Measurements from ENCODE around the gene PLA2G5. TPM values are rescaled to one million over a fixed set of nuclear protein-coding genes. Genes with fewer than 3 reads are reported as not detected.
"Not testable (repeated sequence)": the region's sequence is repeated elsewhere in the genome, so short reads cannot be mapped to it uniquely, and the experiment has no call there.

PLA2G5 gene
- total RNA-seq, 1 donor from 2014 or later, result not detected

DNA sequence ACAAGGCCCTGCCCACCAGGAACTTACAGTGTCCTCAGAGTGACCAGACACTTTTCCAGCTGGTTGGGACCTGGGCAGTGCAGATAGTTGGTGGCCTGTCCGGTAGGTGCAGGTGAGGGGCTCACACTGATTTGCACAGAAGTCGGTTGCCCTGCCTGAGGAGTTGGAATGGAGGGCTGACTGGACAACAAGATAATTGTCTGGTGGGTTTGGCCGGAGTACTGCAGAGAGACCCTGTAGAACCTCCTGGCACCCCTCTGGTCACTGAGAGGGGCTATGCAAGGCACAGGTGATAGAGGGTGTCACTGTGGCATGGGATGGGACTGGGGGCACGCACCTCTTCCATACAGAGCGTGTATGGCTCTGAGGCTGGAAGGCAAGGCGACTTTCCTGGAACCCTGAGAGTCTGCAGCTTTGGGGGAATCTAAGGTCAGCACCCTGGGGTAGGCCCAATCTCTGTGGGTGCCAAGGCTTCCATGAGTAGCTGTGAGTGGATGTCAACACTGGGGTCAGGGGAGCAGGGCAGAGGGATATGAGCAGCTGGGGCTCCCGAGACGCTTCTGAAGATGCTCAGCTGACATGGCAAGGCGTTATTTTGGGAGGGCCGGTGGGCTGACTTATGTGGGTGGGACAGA lies 56.9 kb downstream of the PLA2G5 start:
- Mint-ChIP-seq H3K36me3 (no peaks in the 10 kb centered on the region), H3K27me3 (peaks cover 14% of the 10 kb centered on the region), H3K4me3 (no peak overlapping the region), H3K4me1 (ENCODE audit: unreplicated experiment) (no peaks in the 10 kb centered on the region), H3K9me3 (peaks cover under 1% of the 10 kb centered on the region), H3K27ac (no peak overlapping the region)
- no peak for DNase-seq (ENCODE audit: extremely low spot score, unreplicated experiment)
- TF ChIP-seq, protein P1, sequence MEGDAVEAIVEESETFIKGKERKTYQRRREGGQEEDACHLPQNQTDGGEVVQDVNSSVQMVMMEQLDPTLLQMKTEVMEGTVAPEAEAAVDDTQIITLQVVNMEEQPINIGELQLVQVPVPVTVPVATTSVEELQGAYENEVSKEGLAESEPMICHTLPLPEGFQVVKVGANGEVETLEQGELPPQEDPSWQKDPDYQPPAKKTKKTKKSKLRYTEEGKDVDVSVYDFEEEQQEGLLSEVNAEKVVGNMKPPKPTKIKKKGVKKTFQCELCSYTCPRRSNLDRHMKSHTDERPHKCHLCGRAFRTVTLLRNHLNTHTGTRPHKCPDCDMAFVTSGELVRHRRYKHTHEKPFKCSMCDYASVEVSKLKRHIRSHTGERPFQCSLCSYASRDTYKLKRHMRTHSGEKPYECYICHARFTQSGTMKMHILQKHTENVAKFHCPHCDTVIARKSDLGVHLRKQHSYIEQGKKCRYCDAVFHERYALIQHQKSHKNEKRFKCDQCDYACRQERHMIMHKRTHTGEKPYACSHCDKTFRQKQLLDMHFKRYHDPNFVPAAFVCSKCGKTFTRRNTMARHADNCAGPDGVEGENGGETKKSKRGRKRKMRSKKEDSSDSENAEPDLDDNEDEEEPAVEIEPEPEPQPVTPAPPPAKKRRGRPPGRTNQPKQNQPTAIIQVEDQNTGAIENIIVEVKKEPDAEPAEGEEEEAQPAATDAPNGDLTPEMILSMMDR (conservative IDR thresholded peaks at IDR 0.05), result no peak

DNA sequence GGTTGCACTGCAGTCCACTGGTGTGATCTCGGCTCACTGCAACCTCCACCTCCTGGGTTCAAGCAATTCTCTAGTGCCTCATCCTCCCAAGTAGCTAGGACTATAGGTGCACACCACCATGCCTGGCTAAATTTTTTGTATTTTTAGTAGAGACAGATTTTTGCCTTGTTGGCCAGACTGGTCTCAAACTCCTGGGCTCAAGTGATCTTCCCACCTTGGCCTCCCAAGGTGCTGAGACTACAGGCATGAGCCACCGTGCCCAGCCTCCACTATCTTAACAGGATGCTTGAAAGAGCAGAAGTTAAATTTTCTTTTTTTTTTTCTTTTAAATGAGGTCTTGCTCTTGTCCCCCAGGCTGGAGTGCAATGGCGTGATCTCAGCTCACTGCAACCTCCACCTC lies 60.5 kb downstream of the PLA2G5 start:
- H3K27ac Mint-ChIP-seq; H3K4me1 Mint-ChIP-seq (ENCODE audit: unreplicated experiment); H3K27me3 Mint-ChIP-seq; DNase-seq (ENCODE audit: extremely low spot score, unreplicated experiment); H3K9me3 Mint-ChIP-seq; H3K4me3 Mint-ChIP-seq; H3K36me3 Mint-ChIP-seq: not testable (repeated sequence)

DNA sequence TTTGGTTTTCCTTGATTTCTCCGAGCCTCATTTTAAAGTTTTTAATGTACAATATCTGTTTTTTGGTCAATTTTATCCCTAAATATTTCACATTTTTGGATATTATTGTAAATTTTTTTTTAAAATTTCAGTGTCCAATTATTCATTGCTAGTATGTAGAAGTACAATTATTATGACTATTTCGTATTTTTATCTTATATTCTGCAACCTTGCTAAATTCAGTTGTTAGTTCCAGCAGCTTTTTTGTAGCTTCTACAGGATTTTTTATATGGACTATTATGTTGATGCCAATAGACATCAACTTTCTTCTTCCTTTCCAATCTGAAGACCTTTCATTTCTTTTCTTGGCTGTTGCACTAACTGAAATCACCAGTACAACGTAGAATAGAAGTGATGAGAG lies 65.0 kb downstream of the PLA2G5 start:
- Mint-ChIP-seq H3K4me1 (ENCODE audit: unreplicated experiment) (no peaks in the 10 kb centered on the region), H3K27me3 (peaks cover 4% of the 10 kb centered on the region), H3K27ac (no peak overlapping the region), H3K36me3 (no peaks in the 10 kb centered on the region), H3K9me3 (peaks cover 4% of the 10 kb centered on the region), H3K4me3 (no peak overlapping the region)
- DNase-seq (ENCODE audit: extremely low spot score, unreplicated experiment), result no peak
- TF ChIP-seq, protein P1 (conservative IDR thresholded peaks at IDR 0.05), result no peak

DNA sequence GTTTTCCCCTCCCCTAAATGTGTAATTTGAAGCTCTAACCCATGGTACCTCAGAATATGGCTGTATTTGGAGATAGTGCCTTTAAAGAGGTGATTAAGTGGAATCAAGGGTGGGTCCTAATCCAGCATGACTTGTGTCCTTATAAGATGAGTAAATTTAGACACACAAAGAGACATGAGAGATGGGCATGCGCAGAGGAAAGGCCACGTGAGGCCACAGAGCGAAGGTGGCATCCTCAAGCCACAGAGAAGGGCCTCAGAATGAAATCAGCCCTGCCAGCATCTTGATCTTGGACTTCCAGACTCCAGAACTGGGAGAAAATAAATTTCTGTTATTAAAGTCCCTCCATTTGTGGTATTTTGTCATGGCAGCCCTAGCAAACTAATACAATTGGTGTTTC lies 66.3 kb downstream of the PLA2G5 start:
- no peak for DNase-seq (ENCODE audit: extremely low spot score, unreplicated experiment)
- TF ChIP-seq, protein P1 (conservative IDR thresholded peaks at IDR 0.05), result no peak
- H3K27me3 Mint-ChIP-seq, result peaks cover 12% of the 10 kb centered on the region
- no peak overlapping the region for H3K27ac Mint-ChIP-seq
- H3K4me3 Mint-ChIP-seq, result no peak overlapping the region
- H3K36me3 Mint-ChIP-seq, result no peaks in the 10 kb centered on the region
- H3K4me1 Mint-ChIP-seq (ENCODE audit: unreplicated experiment), result no peaks in the 10 kb centered on the region
- H3K9me3 Mint-ChIP-seq, result peaks cover 4% of the 10 kb centered on the region

DNA sequence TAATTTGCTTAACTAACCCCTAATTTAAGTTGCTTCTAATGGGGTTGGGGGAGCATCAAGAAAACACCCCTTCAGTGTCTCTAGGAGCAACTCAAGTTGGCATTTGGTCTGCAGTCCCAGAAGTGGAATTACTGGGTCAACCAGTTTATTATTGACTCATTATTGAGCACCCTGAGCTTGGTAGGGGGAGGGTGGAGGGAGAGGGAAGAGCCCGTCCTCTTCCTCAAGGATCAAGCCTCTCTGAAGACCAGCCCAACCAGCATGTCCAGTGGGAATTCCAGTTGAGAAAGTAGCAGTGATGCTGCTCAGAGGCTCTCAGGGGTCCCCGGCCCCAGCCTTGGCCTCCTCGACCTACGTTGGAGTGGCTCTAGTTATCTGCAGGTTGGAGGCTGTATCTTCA lies 67.1 kb downstream of the PLA2G5 start:
- no peak for DNase-seq (ENCODE audit: extremely low spot score, unreplicated experiment)
- no peaks in the 10 kb centered on the region for H3K4me1 Mint-ChIP-seq (ENCODE audit: unreplicated experiment)
- TF ChIP-seq, protein P1 (conservative IDR thresholded peaks at IDR 0.05), result no peak
- no peak overlapping the region for H3K27ac Mint-ChIP-seq
- no peak overlapping the region for H3K4me3 Mint-ChIP-seq
- H3K9me3 Mint-ChIP-seq, result peaks cover 2% of the 10 kb centered on the region
- H3K27me3 Mint-ChIP-seq, result peaks cover 11% of the 10 kb centered on the region
- no peaks in the 10 kb centered on the region for H3K36me3 Mint-ChIP-seq

DNA sequence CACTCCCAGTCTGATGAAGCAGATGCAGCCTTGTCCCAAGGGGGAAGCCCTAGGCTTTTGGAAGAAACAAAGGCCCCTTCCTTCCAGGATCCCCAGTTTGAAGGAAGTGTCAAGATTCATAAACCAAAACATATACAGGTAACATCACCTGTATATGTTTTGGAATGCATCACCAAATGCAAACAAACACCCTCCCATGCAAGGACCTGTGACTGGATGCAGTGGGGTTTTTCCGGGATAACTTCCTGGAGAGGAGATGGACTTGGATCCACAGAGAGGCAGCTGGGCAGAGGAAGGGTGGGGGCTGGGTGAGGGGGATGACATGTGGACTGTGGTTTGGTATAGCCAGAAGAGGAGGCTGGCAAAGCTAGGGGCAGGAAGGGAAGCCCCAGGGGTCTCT lies 67.6 kb downstream of the PLA2G5 start:
- Mint-ChIP-seq H3K9me3 (no peaks in the 10 kb centered on the region), H3K4me1 (ENCODE audit: unreplicated experiment) (no peaks in the 10 kb centered on the region), H3K27me3 (peaks cover 9% of the 10 kb centered on the region), H3K4me3 (no peak overlapping the region), H3K27ac (no peak overlapping the region), H3K36me3 (no peaks in the 10 kb centered on the region)
- TF ChIP-seq, protein P1 (conservative IDR thresholded peaks at IDR 0.05), result no peak
- DNase-seq (ENCODE audit: extremely low spot score, unreplicated experiment), result no peak
